ENCODE results near the gene KCNK4. TPM values are rescaled to one million over a fixed set of nuclear protein-coding genes. Genes with fewer than 3 reads are reported as not detected.

KCNK4 gene
- total and polyA plus RNA-seq, 2 donors (not counting 3 experiments of a cell fraction or from before 2014, with no cell fraction given), result 0.06 to 0.44 TPM

DNA sequence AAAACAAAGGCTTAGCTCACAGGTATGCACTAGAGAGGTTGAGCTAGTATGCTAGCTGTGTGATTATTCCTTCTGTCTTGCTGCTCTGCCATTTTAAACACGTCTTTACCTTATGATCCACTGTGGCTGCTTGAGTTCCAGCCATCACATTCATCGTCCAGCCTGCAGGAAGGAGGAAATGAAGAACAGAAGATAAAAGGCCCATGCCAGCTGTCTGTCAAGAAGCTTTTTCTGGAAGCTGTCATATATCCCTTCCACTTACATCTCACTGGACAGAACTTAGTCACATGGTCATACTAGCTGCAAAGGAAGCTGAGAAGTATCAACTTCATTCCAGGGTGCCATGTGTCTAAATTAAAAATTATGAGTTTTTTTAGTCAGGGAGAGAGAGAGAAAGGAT is 36.3 kb downstream of the KCNK4 start:
- Histone ChIP-seq H2AFZ (ENCODE audit: low read depth, low read length) (no peak overlapping the region), H4K20me1 (replicated peaks; ENCODE audit: control insufficient read depth, extremely low read depth, insufficient read depth, low read length) (no peaks in the 10 kb centered on the region), H3K9ac (replicated peaks; ENCODE audit: extremely low read depth, insufficient read depth, low read length) (no peak overlapping the region), H3K27me3 (ENCODE audit: control insufficient read depth in 2 of 2, insufficient read depth in 2 of 2, low read length in 2 of 2) (no peaks in the 10 kb centered on the region), H3K9me3 (replicated peaks; ENCODE audit: control insufficient read depth, insufficient read depth, low read length) (no peaks in the 10 kb centered on the region), H3K79me2 (ENCODE audit: control insufficient read depth, insufficient read depth, low read length) (no peaks in the 10 kb centered on the region), H3K9me1 (replicated peaks; ENCODE audit: control insufficient read depth, extremely low read depth, insufficient read depth, low read length) (no peaks in the 10 kb centered on the region), H3K4me2 (ENCODE audit: insufficient read depth, low read length) (no peak overlapping the region), H3K4me3 (replicated peaks in 1 of 3; ENCODE audit: insufficient read depth in 1 of 3, low read depth in 1 of 3, low read length in 3 of 3) (no peak overlapping the region), H3K27ac (ENCODE audit: insufficient read depth, low read depth, low read length) (no peak overlapping the region), H3K36me3 (ENCODE audit: control insufficient read depth in 2 of 2, extremely low read depth in 1 of 2, insufficient read depth in 2 of 2, low read length in 2 of 2) (peaks cover 0 to 2% of the 10 kb centered on the region in 2 experiments), H3K4me1 (ENCODE audit: control insufficient read depth, extremely low read depth, insufficient read depth, low read length) (peaks cover 3% of the 10 kb centered on the region)
- ChIA-PET CTCF (interaction anchor here (1.8 kb wide), 1 partner anchor 9 kb away, joined by 8 read pairs; the partner anchor contains the start of gene PRDX5), POLR2A (no interaction called here)
- intact Hi-C loops (cut with micrococcal nuclease) (no loop called here), dilution Hi-C loops (cut with MboI; ENCODE audit: extremely low pct_ligation_motif_present, low sequenced_read_pairs) (no loop called here)
- DNase-seq (ENCODE audit: low read depth, low spot score), result no peak
- TF ChIP-seq, protein P1, sequence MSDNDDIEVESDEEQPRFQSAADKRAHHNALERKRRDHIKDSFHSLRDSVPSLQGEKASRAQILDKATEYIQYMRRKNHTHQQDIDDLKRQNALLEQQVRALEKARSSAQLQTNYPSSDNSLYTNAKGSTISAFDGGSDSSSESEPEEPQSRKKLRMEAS (IDR thresholded peaks at IDR 0.05; ENCODE audit: insufficient read depth, insufficient read length), result no peak
- TF ChIP-seq FOS (IDR thresholded peaks at IDR 0.05; ENCODE audit: borderline replicate concordance, insufficient read depth, low read length) (no peak), EZH2 (IDR thresholded peaks at IDR 0.05; ENCODE audit: borderline replicate concordance, low read depth, low read length, severe bottlenecking) (no peak), POLR2A (IDR thresholded peaks at IDR 0.05; ENCODE audit: low read depth, low read length) (no peak), JUN (IDR thresholded peaks at IDR 0.05; ENCODE audit: borderline replicate concordance, insufficient read depth, insufficient read length, low read depth) (no peak), GATA2 (IDR thresholded peaks at IDR 0.05; ENCODE audit: insufficient read depth, insufficient read length, low read depth, low read length) (no peak), MYC (IDR thresholded peaks at IDR 0.05; ENCODE audit: low read depth, low read length) (no peak), POLR2AphosphoS5 (IDR thresholded peaks at IDR 0.05; ENCODE audit: insufficient read depth, low read depth, low read length) (no peak)
- TF ChIP-seq, protein P2, sequence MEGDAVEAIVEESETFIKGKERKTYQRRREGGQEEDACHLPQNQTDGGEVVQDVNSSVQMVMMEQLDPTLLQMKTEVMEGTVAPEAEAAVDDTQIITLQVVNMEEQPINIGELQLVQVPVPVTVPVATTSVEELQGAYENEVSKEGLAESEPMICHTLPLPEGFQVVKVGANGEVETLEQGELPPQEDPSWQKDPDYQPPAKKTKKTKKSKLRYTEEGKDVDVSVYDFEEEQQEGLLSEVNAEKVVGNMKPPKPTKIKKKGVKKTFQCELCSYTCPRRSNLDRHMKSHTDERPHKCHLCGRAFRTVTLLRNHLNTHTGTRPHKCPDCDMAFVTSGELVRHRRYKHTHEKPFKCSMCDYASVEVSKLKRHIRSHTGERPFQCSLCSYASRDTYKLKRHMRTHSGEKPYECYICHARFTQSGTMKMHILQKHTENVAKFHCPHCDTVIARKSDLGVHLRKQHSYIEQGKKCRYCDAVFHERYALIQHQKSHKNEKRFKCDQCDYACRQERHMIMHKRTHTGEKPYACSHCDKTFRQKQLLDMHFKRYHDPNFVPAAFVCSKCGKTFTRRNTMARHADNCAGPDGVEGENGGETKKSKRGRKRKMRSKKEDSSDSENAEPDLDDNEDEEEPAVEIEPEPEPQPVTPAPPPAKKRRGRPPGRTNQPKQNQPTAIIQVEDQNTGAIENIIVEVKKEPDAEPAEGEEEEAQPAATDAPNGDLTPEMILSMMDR (IDR thresholded peaks at IDR 0.05; ENCODE audit: extremely low read depth in 1 of 2, insufficient read depth in 1 of 2, low read depth in 1 of 2, low read length in 2 of 2), result no peak
- no peak for FAIRE-seq
- BruUV-seq (replicated peaks), result no TSS peak

Measured in endothelial cell of umbilical vein (primary cell).